SH-SY5Y (cell line): ENCODE results near the gene CHST11.

Experiments
- GATA2 ChIP-seq: IDR thresholded peaks from 2 replicates; pipeline ENCODE4 v1.6.1; 2011; ENCODE audit warnings: mild to moderate bottlenecking, low read depth, low read length
- GATA3 ChIP-seq: IDR thresholded peaks from 2 replicates; pipeline ENCODE4 v1.6.1; 2011; ENCODE audit warnings: low read depth, mild to moderate bottlenecking, low read length, moderate library complexity

DNA sequence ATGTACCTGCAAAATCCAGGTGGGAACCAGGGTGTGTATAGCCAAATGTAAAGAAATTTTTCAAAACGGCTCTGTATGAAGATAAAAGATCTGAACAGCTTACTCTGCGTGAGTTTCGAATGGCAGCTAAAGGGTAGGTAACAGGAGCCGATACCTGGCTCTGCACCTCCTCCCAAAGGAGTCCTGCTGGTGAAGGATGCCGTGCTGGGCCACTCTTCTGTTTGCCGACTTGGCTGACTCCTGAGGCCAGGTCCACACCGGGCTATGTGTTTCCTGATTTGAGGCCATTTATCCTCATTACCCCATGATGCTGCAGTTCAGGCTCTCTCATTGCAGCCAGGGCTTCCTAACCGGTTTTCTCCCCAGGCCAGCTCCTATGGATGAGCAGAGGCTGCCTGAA, 256.7 kb downstream of the CHST11 start:
- TF ChIP-seq GATA3 = no peak
- TF ChIP-seq GATA2 = no peak
